Right cardiac atrium (tissue), 5 donors: ENCODE results near the gene CRB2. TPM values are rescaled to one million over a fixed set of nuclear protein-coding genes. Genes with fewer than 3 reads are reported as not detected.
"Not testable (repeated sequence)": the region's sequence is repeated elsewhere in the genome, so short reads cannot be mapped to it uniquely, and the experiment has no call there.

Experiments
- ATAC-seq, 2 donors: fragments of 200-7000 bp; cut with Tn5 transposase; one replicate each; pipeline versions ENCODE4 v1.8.0 to v1.9.1; 2020; ENCODE audit warnings: moderate library complexity in 2 of 2, mild to moderate bottlenecking in 1 of 2
- DNase-seq, 3 donors: peaks; one replicate each; pipeline ENCODE4 v3.0.0-alpha.2; 2020
- H3K27ac ChIP-seq: one replicate; pipeline ENCODE4 v1.5.1; 2013; ENCODE audit warnings: mild to moderate bottlenecking, low read length, control low read depth, moderate library complexity
- H3K27me3 ChIP-seq: one replicate; pipeline ENCODE4 v1.6.1; 2013; ENCODE audit not compliant: control insufficient read depth, insufficient read depth
- H3K4me1 ChIP-seq: one replicate; pipeline ENCODE4 v1.6.1; 2013; ENCODE audit warnings: low read length; ENCODE audit not compliant: control insufficient read depth, insufficient read depth
- H3K4me3 ChIP-seq: one replicate; pipeline ENCODE4 v1.5.1; 2013; ENCODE audit warnings: low read length, control low read depth
- H3K9me3 ChIP-seq: one replicate; pipeline ENCODE4 v1.6.1; 2013; ENCODE audit warnings: low read length; ENCODE audit not compliant: control insufficient read depth
- WGBS: extraction: QIAGEN DNeasy Blood & Tissue Kit; methylation state at CpG from one replicate; pipeline ENCODE4 v1.1.7; 2013; 5-methylcytosine and 5-hydroxymethylcytosine counted together
- intact Hi-C, 4 donors: fragments of 100-400 bp; cut with DNase I; formaldehyde crosslinking; loops; one replicate each; pipeline versions ENCODE4 v1.11.0 to v1.14.0; 2022 to 2023
- polyA plus RNA-seq: library from polyadenylated mRNA; stranded (reverse); fragments of 200-250 nt; gene quantifications from one replicate; pipeline ENCODE4 v1.2.3, GENCODE V29; 2013
- total RNA-seq, 4 donors: library from RNA; stranded (reverse); fragmentation: NEBNext Ultra II Directional; extraction: Animal tissue kit (Norgen Biotek cat#: 25700); gene quantifications; one replicate each; pipeline ENCODE4 v1.2.1, GENCODE V29; 2021
- donor health status: healthy with polysubstance abuse.
- donor health status: DM: no; HTN: yes; CAD: no.
- donor health status: DM: no; HTN: no; CAD: no.
- donor health status: DM: no; HTN: yes; CAD: no; lungs with severe emphysema.
- donor health status: DM: yes; HTN: yes; CAD: no.

The CRB2 gene
- total and polyA plus RNA-seq, 5 donors: 0.02 to 0.26 (median 0.16) TPM; not detected in 1

DNA sequence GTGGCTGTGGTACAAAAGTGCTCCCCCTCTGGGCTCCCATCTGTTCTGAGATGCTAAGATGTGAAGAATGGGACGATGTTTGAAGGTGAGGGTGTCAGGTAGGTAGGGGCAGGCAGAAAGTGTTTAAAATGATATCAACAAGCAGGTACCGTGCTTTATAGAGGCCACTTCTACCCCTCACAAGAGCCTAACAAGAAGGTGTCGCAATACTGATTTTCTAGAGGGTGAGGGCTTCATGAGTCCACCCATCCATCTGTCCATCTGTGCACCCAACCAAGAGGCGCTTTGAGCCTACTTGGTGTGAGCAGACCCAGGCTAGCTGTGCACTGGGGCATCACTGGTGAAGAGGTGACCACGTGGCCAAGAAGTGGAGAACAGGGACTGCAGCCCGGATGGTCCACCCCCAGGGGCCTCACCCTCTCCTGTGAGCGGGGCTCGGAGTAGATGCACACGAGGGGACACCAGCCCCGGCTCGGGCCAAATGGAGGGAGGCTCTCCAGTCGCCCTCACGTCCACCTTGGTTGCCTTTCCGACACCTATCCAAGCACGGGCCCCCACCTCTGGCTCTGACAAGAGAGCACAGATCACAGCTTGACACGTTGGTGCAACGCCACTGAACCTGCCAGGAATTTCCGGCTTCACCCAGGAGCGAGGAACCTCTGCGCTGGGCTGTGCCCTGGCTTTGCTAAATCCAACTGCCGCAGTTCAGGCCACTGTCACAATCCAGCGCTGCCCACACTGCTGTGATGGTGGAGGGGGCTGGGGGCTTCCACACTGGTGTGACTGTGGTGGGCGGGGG is 34.5 kb downstream of the CRB2 start:
- no peaks in the 10 kb centered on the region for H3K9me3 ChIP-seq
- no peak overlapping the region for H3K27ac ChIP-seq
- ATAC-seq: no peak
- WGBS: 88% methylated on average over 23 of the region's 23 CpGs
- peak in 1 of 3 donors; percentile 45 for DNase-seq
- no peak overlapping the region for H3K4me3 ChIP-seq
- no peaks in the 10 kb centered on the region for H3K4me1 ChIP-seq
- intact Hi-C loops: no loop called here
- no peaks in the 10 kb centered on the region for H3K27me3 ChIP-seq

DNA sequence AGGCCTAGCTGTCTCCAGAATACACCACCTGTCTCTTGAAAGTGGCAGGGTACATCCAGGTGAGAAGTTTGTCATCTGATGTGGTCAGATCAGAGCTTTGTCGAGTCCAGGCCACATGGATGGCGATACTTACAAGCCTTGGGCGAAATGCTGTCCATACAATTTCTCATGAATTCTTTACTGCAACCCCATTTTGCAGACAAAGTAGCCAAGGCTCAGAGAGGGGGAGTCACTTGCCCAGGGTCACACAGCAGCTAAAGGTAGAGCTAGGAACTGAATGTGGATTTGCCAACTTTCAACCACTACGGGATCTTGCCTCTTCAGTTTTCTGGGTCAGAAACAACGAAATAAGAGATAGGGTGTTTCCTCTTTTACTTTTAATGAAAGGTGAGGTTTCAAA is 35.2 kb downstream of the CRB2 start:
- intact Hi-C loops: no loop called here
- no peak overlapping the region for H3K27ac ChIP-seq
- 95% methylated on average over 5 of the region's 5 CpGs for WGBS
- H3K27me3 ChIP-seq: no peaks in the 10 kb centered on the region
- ATAC-seq (no peak), DNase-seq (peak in 1 of 3 donors; percentile 1)
- no peak overlapping the region for H3K4me3 ChIP-seq
- H3K4me1 ChIP-seq: no peaks in the 10 kb centered on the region
- no peaks in the 10 kb centered on the region for H3K9me3 ChIP-seq

- no peak for ATAC-seq
These were observed 35.9 kb downstream of the CRB2 start for GRCh38 chr9:123391946-123392345.

GRCh38 chr9:123392802-123393201 is 36.8 kb downstream of the CRB2 start:
- DNase-seq (no peak), ATAC-seq (no peak)
- intact Hi-C loops: no loop called here
- Histone ChIP-seq H3K27ac (no peak overlapping the region), H3K27me3 (no peaks in the 10 kb centered on the region), H3K9me3 (no peaks in the 10 kb centered on the region), H3K4me1 (no peaks in the 10 kb centered on the region), H3K4me3 (no peak overlapping the region)
- 96% methylated on average over 4 of the region's 4 CpGs for WGBS

More at GRCh38 chr9:123391946-123392345, 35.9 kb downstream of the CRB2 start:
- Histone ChIP-seq H3K4me3 (no peak overlapping the region), H3K27ac (no peak overlapping the region), H3K27me3 (no peaks in the 10 kb centered on the region), H3K9me3 (no peaks in the 10 kb centered on the region), H3K4me1 (no peaks in the 10 kb centered on the region)
- 82% methylated on average over 28 of the region's 28 CpGs for WGBS
- DNase-seq: peak in 1 of 3 donors; percentile 27
- intact Hi-C loops: no loop called here

DNA sequence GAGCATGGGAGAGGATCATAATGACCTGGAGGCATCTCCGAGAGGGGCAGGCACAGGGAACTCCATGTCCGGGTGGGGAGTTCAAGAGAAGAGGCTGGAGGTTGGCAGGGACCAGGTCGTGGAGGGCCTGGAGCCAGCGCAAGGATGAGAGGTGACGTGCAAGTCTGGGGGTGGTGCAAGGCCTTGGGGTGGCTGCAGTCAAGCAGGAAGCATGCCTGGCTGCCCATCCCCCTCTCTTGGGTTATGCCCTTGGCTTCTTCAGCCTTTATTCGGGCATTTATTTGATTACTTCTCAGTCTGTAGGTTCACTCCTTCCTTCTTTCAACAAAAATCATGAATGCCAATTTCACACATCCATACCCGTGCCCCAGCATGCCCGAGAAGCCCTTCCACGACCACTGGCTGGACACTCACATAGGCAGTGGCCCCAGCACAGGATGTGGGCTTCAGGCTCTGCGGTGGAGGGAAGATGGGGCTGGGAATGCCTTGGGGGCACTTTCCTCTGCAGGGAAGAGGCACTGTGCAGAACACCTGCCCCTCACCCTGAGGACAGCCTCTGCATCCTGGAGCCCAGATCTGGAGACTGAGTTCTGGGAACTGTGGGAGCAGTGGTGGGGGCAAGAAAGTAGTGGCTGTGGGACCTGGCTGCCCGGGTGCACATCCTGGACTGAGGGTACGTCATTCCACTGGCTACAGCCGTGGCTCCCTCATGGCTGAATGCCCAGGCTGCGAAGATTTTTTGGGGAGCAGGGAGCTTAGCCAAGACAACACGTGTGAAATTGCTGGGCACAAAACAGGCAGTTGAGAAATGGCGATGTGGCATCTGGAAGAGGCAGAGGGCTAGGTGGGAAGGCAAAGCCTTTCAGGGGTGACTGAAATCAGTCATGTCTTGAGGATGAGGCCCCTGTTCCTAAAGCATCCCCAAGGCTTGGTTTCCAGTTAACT is 38.6 kb downstream of the CRB2 start:
- Histone ChIP-seq H3K9me3 (no peaks in the 10 kb centered on the region), H3K4me3 (no peak overlapping the region), H3K27ac (no peak overlapping the region), H3K4me1 (no peaks in the 10 kb centered on the region), H3K27me3 (no peaks in the 10 kb centered on the region)
- intact Hi-C loops: no loop called here
- 73% methylated on average over 16 of the region's 16 CpGs for WGBS
- DNase-seq (peak in 1 of 3 donors; percentile 56), ATAC-seq (no peak)

DNA sequence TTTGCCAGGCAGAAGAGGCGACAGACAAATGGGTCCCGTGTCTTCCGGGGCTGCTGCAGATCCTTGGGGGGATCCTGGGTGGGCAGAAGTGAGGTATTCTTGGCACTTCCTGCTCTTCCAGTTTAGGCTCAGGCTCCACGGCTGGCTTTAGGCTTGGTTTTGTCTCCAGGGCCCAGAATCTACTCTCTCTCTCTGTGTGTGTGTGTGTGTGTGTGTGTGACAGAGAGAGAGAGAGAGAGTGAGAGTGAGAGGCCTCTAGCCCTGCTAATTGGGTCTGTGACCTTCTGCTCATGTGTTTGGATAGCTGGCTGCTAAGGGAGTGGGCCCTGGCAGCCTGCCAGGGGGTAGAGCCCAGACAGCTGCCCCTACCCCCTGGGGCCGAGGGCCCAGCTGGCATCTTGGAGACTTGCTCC is 39.3 kb downstream of the CRB2 start:
- ATAC-seq (no peak), DNase-seq (peak in 1 of 3 donors; percentile 19)
- WGBS: 58% methylated on average over 5 of the region's 5 CpGs
- Histone ChIP-seq H3K27ac (no peak overlapping the region), H3K27me3 (no peaks in the 10 kb centered on the region), H3K4me1 (no peaks in the 10 kb centered on the region), H3K4me3 (no peak overlapping the region), H3K9me3 (no peaks in the 10 kb centered on the region)
- intact Hi-C loops: no loop called here

DNA sequence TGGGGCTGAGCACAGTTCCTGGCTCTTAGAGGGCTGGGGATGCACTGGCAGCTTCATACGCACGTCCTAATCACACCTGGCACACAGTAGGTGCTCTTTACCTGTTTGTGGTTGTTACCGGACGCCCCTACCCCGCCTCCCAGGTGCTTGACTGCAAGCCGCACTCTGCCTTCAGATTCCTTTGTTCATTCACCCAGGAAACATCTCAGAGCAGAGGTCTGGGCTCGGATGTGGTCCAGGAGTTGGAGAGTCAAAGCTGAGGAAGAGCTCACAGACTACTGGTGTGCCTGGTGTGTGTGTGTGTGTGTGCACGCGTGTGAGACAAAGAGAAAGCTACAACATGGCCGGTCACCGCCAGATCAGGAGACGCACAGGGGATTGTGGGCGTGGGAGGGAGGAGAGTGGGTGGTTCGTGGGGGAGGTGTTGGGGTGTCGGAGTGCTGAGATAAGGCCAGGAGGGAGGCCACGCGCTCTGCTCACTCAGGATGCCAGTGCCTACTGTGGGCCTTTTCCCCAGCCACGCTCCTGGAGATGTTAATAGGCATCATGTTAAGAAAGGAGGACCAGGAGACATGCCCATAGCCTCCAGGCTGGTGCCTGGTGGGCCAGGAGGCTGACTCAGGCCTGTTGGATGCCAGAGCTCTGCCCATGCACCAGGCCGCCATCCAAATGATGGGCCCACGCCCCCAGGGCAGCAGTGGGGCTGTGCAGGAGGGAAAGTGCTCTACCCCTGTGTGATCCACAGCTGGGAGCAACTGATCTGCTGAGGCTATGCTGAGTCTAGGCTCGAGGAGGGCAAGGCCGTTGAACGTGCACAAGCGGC is 39.9 kb downstream of the CRB2 start:
- Histone ChIP-seq H3K4me1 (no peaks in the 10 kb centered on the region), H3K9me3 (no peaks in the 10 kb centered on the region), H3K27me3 (no peaks in the 10 kb centered on the region), H3K27ac (no peak overlapping the region), H3K4me3 (no peak overlapping the region)
- ATAC-seq (peak in 1 of 2 donors; percentile 35), DNase-seq (peak in 1 of 3 donors; percentile 60)
- intact Hi-C loops: no loop called here
- 90% methylated on average over 24 of the region's 24 CpGs for WGBS

- Histone ChIP-seq H3K9me3 (no peaks in the 10 kb centered on the region), H3K4me3 (no peak overlapping the region), H3K27ac (no peak overlapping the region), H3K4me1 (no peaks in the 10 kb centered on the region), H3K27me3 (no peaks in the 10 kb centered on the region)
- ATAC-seq (no peak), DNase-seq (peak in 2 of 3 donors; percentile 16 to 32)
- intact Hi-C loops: no loop called here
- WGBS: 93% methylated on average over 4 of the region's 4 CpGs
These were observed 42.0 kb downstream of the CRB2 start for GRCh38 chr9:123397975-123398374.

DNA sequence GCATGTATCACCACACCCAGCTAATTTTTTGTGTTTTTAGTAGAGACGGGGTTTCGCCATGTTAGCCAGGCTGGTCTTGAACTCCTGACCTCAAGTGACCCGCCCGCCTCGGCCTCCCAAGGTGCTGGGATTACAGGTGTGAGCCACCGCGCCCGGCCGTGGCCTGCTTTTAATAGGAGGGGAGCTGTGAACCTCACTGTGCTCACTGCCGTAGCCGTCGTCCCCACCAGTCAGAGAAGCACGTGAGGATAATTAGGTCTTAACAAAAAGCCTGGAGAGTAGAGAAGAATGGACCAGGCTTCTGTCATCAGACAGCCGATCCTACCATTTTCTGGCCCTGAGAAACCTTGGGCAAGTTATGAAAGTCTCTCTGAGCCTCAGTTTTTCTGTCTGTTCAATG is 42.9 kb downstream of the CRB2 start:
- H3K9me3 ChIP-seq, H3K27ac ChIP-seq, ATAC-seq, H3K4me1 ChIP-seq, H3K27me3 ChIP-seq, H3K4me3 ChIP-seq, intact Hi-C loops: not testable (repeated sequence)
- DNase-seq: peak in 1 of 3 donors; percentile 30
- 95% methylated on average over 14 of the region's 14 CpGs for WGBS

DNA sequence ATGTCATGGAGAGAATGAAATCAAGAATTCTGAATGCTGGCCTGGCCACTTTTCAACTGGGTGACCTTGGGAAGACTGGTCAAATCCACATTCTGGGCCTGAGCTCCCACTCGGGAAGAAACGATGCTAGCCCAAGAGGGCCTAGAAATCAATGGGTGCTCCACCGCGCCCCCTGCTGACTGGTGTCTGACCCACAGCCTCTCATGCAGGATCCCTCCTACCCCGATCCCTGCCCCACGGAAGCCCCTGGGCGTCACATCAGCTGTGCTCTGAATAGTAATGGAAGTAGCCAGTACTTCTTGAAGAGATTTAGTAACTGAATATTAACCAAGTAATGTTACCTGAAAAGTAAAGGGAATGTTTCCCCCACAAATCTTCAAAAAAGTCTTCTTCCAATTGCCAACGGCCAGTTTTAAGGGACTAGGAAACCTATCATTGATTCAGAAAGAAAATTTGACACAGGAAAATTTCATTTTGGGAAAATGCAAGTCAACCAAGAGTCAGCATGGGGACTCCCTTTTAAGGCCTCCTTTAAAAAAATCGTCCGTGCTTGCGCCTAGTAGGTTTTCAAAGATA is 43.9 kb downstream of the CRB2 start:
- no peaks in the 10 kb centered on the region for H3K27me3 ChIP-seq
- intact Hi-C loops: loop anchor here in 1 of 4 donors (5.0 kb wide), 1 partner anchor 142 kb away; no protein-coding TSS in a partner anchor
- no peak overlapping the region for H3K4me3 ChIP-seq
- peak in 1 of 3 donors; percentile 48 for DNase-seq
- no peak for ATAC-seq
- H3K9me3 ChIP-seq: no peaks in the 10 kb centered on the region
- no peak overlapping the region for H3K27ac ChIP-seq
- H3K4me1 ChIP-seq: no peaks in the 10 kb centered on the region
- WGBS: 82% methylated on average over 11 of the region's 11 CpGs
